ENCODE results near the gene FANCC. TPM values are rescaled to one million over a fixed set of nuclear protein-coding genes. Genes with fewer than 3 reads are reported as not detected.
A peak's percentile ranks its signal among the peaks of the same experiment; 100 is the strongest.

Gene FANCC
- polyA plus RNA-seq, 3 donors = 21.1 to 22.3 (median 22.3) TPM

DNA sequence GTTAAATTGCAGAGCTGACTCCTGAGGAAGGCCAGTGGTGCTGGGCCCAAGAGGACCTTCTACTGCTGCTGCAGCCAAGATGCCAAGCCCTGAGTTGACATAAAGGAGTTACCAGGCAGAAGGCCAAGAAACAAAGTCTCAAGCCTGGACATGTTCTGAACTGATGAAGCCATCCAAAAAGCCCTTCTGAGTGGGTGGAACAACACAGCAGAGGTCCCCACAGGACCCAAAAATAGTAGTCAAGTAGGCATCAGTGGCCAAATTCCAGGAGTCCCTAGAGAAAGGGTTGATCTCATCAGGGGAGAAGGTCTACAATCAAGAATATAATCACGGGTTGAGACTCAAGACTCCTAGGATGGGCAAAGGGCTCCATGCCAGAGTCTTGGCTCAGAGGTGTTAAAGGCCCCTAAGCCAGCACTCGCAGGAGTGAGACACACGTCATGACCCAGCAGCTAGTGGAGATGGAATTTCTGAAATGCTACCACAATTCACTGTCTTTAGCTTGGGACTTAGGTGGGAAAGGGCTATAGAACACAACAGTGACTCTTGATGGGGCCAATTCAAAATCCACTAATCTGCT is 119.7 kb downstream of the FANCC start:
- DNase-seq (ENCODE audit: low read depth in 3 of 3, low spot score in 2 of 3) = no peak

GRCh38 chr9:95193480-95193879 is 124.0 kb downstream of the FANCC start:
- no peak for DNase-seq (ENCODE audit: low read depth in 3 of 3, low spot score in 2 of 3)

DNA sequence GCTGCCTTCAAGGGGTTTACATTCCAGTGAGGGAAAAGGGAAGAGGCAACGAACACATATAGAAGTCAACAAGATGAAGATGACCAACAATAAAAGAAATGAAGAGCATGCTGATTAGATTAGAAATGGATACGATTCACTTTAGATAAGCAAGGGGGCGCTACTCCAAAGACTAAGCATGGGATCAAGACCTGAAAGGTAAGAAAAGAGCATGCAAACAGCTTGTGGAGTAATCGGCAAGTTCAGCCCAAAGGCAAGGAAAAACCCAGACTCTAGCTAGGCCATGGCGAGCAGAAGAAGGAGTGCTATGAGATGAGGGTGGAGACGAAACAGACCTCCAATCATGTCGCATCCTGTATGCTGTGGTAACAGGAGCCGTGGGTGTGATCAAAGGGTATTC is 124.4 kb downstream of the FANCC start:
- DNase-seq (ENCODE audit: low read depth in 3 of 3, low spot score in 2 of 3) = no peak

- DNase-seq (ENCODE audit: low read depth in 3 of 3, low spot score in 2 of 3) = no peak
Measured at GRCh38 chr9:95192631-95193030, 124.9 kb downstream of the FANCC start.

DNA sequence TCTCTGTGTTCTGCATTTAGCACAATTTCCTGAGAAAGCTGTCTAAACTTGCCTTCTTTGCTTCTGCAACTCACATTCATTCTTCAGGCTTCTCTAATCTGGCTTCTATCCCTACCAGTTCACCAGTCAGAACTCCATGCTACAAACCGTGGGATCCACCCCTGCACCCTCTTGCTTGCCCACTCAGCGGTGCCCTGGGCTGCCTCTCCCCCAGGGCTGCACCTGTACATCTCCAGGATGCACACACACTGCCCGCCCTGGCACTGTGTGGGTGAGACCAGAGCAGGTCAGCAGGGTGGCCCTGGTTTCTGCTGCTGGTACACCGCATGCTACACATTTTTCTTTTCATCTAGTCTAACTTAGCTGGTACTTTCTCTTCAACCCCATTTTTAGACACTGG is 127.1 kb downstream of the FANCC start:
- no peak for DNase-seq (ENCODE audit: low read depth in 3 of 3, low spot score in 2 of 3)

DNA sequence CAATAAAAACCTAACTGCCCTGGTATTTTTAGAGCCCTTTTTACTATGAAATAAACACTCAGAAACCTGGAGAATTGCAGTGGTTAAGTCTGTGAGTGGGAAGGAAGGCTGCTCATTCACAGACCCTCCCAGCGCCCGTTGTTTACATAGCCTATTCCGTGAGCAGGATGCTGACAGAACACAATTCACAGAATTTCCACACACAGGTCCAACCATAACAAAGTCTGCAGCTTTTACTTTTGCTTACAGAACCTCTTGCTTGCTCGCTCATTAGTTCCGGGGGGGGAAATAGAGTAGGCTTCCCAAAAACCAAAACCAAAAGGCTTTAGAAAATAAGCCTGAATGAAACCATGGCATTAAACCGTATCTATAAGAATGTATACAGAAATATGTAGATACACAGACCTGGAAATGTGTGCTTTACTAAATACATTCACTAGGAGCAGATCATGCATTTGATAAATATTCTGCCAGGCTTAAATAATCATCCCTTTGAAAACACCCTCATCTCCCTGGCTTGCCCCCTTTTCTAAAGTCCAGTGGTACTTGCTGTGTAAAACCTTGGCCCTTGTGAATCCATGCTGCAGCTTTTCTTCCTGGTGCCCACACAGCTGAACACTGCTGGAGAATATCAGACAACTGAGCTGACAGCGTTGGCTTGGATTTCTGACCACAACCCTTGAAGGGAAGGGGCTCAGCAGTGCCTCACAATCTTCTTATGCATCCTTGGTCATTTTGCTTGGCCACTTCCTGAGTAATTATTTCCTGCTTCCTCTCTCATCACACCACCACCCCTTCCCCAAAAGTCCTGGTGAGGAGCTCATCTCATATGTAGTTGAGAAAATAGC is 128.0 kb downstream of the FANCC start:
- DNase-seq (ENCODE audit: low read depth in 3 of 3, low spot score in 2 of 3) = peak in 2 of 3 donors; percentile 51 to 58

DNA sequence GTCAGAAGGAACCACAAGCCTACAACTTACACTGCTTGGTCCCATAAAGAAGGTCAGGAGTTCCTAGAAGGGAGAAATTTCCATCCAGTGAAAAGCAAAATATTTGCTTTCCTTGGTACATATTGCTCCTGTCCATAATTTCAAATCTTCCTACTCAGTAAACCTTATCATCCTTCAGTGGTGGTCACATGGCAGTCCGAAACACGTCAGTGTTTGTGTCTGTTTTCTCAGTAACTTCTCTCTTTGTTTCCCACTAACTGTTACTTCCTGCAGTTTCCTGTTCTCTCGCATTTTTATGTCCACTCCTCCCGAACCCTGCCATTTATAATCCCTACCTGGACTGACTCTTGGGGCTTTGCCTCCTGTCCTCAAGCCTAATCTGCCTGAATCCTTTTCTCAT is 129.1 kb downstream of the FANCC start:
- DNase-seq (ENCODE audit: low read depth in 3 of 3, low spot score in 2 of 3) = no peak

- DNase-seq (ENCODE audit: low read depth in 3 of 3, low spot score in 2 of 3) = no peak
Measured at GRCh38 chr9:95185956-95186355, 131.6 kb downstream of the FANCC start.

- no peak for DNase-seq (ENCODE audit: low read depth in 3 of 3, low spot score in 2 of 3)
Measured at GRCh38 chr9:95182854-95183563, 134.5 kb downstream of the FANCC start.

GRCh38 chr9:95181835-95182234 is 135.7 kb downstream of the FANCC start:
- DNase-seq (ENCODE audit: low read depth in 3 of 3, low spot score in 2 of 3) = no peak

GRCh38 chr9:95181226-95181818 is 136.2 kb downstream of the FANCC start:
- DNase-seq (ENCODE audit: low read depth in 3 of 3, low spot score in 2 of 3) = no peak

GRCh38 chr9:95177617-95178016 is 139.9 kb downstream of the FANCC start:
- DNase-seq (ENCODE audit: low read depth in 3 of 3, low spot score in 2 of 3) = no peak

GRCh38 chr9:95176755-95177319 is 140.7 kb downstream of the FANCC start:
- no peak for DNase-seq (ENCODE audit: low read depth in 3 of 3, low spot score in 2 of 3)

DNA sequence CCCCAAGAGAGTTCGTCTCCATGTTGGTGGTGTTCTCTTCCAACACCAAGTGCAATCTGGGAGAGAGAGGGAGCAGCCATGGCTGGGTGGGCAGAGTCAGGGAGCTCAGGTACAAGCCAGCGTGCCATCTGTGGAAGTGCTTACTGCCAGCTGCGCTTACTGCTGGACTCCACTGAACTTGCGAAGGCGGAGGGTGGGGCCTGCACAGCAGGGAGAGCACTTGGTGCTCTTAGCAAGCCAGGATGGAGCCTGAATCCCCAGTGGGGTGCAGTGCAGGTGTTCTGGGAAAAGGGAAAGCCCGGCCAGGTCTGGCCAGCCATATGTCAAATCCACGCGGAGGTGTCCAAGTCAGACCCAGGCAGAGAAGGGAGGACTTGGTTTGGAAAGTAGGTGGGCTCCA is 142.0 kb downstream of the FANCC start:
- DNase-seq (ENCODE audit: low read depth in 3 of 3, low spot score in 2 of 3) = no peak

DNA sequence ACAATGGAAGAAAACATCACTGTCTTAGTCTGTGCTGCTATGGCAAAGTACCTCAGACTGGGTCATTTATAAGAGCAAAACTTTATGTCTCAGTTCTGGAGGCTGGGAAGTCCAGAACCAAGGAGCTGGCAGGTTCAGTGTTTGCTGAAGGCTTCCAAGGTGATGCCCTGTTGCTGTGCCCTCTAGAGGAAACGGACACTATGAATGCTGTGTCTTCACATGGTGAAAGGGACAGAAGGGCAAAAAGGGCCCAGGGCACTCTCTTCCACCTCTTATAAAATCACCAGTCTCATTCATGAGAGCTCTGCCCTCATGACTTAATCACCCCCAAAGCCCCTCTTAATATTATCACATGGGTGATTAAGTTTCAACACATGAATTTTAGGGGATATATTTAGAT is 143.5 kb downstream of the FANCC start:
- DNase-seq (ENCODE audit: low read depth in 3 of 3, low spot score in 2 of 3) = no peak

DNA sequence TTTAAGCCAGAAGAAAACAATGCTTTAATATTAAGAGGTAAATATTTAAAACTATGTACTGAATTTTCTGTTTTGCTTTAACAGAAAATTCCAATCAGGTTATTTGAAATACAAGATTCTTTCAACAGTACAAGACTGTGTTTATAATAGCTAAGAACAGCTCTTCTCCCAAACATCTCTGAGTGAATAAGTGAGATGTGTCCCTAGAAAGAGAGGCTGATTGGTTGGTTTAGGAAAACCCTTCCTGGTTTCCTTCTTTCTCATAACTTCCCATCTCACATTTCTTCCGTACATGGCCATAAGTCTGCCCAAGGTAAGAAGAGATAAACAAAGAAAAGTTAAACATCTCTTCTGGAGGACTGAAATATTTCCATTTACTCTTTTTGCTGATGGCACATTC is 145.9 kb downstream of the FANCC start:
- DNase-seq (ENCODE audit: low read depth in 3 of 3, low spot score in 2 of 3) = no peak

GRCh38 chr9:95171001-95171400 is 146.5 kb downstream of the FANCC start:
- no peak for DNase-seq (ENCODE audit: low read depth in 3 of 3, low spot score in 2 of 3)

DNA sequence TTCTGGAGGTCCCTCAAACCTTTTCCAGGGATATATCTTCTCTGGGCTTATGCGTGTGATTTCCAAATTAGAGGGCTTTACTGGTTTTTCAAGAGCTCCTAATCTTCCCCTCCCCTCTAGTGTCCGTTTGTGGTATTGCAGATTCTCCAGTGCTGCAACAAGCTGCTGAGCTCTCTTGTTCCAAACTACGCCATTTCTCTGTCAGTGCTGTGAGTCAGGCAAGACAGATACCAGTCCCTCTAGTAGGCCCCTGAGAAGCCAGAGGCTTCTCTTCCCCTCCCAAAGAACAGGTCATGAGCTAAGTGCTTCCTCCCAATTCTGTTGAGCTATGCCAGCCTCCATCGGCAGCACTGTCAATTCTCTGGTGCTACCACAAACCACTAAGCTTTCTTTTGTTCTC is 149.5 kb downstream of the FANCC start:
- DNase-seq (ENCODE audit: low read depth in 3 of 3, low spot score in 2 of 3) = no peak

DNA sequence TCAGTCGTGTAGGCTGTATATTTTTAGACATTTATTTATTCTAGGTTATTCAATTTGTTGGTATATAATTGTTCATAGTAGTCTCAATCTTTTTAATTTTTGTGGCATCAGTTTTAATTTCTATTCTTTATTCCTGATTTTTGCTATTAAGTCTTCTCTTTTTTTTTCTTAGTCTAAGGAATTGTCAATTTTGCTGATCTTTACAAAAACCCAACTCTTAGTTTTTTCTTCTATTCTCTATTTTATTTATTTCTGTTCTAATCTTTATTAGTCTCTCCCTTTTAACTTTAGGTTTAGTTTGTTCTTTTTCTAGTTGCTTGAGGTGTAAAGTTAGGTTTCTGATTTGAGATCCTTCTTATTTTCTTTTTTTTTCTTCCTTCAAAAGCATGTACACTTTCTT is 152.5 kb downstream of the FANCC start:
- no peak for DNase-seq (ENCODE audit: low read depth in 3 of 3, low spot score in 2 of 3)

GRCh38 chr9:95157481-95158151 is 159.9 kb downstream of the FANCC start:
- peak in 1 of 3 donors; percentile 27 for DNase-seq (ENCODE audit: low read depth in 3 of 3, low spot score in 2 of 3)

Data from right renal cortex interstitium (tissue), 3 donors.